ENCODE results near the gene GSTM5.
"Not testable (repeated sequence)": the region's sequence is repeated elsewhere in the genome, so short reads cannot be mapped to it uniquely, and the experiment has no call there.

The GSTM5 gene

DNA sequence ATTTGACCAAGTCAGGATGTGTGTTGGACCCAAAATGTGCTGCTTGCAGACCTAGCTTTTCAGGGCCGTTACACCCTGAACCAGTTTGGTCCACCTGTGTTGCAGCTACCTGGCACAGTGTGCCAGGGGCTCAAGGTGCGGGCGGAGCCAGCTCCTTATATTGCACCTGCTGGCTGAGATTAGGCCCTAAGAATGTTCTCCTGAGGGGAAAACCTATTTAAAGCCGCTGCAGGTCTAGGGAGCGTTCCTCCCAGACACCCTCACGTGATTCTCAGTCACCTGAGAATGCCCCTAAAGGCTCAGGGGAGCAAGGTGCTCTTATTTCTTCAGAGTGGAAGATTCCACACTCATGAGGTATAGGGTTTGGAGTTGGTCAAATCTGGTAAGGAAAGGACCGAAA is 16.8 kb downstream of the GSTM5 start:
- TF ChIP-seq, protein P1, sequence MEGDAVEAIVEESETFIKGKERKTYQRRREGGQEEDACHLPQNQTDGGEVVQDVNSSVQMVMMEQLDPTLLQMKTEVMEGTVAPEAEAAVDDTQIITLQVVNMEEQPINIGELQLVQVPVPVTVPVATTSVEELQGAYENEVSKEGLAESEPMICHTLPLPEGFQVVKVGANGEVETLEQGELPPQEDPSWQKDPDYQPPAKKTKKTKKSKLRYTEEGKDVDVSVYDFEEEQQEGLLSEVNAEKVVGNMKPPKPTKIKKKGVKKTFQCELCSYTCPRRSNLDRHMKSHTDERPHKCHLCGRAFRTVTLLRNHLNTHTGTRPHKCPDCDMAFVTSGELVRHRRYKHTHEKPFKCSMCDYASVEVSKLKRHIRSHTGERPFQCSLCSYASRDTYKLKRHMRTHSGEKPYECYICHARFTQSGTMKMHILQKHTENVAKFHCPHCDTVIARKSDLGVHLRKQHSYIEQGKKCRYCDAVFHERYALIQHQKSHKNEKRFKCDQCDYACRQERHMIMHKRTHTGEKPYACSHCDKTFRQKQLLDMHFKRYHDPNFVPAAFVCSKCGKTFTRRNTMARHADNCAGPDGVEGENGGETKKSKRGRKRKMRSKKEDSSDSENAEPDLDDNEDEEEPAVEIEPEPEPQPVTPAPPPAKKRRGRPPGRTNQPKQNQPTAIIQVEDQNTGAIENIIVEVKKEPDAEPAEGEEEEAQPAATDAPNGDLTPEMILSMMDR (IDR thresholded peaks at IDR 0.05; ENCODE audit: low read depth, low read length, missing control alignments) = no peak
- no peak for DNase-seq (ENCODE audit: low read depth)
- no peak overlapping the region for H3K4me3 ChIP-seq (ENCODE audit: low read depth, low read length)

DNA sequence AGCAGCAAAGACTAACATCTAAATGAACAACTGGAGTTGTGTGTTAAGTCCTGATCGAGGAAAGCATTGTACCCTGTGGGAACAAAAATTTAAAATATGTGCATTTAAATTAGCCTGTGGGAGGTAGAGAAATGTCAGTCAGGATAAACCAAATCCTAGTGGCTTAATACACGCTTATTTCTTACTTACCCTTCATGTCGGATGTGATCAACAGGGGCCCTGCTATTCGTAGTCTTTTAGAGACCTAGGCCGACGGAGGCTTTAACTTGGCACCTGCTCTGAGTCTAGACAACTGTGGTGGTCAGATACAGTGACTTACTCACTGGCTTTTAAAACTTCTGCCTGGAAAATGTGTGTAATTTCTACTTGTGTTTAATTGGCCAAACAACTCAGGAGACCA is 18.6 kb downstream of the GSTM5 start:
- no peak for DNase-seq (ENCODE audit: low read depth)
- no peak overlapping the region for H3K4me3 ChIP-seq (ENCODE audit: low read depth, low read length)
- TF ChIP-seq, protein P1 (IDR thresholded peaks at IDR 0.05; ENCODE audit: low read depth, low read length, missing control alignments) = no peak

DNA sequence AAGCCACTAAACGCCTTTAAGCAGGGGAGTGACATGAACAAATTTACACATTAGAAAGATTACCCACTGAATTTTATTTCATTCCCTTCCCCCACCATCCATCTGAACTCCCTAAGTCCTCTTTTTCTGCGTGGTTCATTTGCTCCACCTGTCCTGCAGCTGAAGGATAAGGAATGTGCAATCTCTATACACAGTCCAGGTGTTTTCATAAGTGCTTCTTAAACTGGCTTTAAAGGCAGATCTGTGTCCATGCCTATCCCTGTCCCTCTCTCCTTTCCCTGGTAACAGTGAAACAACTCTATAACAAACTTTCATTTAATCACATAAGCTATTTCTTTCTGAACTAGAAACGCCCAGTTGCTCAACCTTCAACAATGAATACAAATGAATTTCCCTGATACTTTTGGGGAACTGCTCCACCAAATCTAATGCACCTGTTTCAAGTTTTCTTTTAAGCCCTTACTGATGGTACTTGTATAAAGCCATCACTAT is 20.4 kb downstream of the GSTM5 start:
- no peak overlapping the region for H3K4me3 ChIP-seq (ENCODE audit: low read depth, low read length)
- DNase-seq (ENCODE audit: low read depth) = no peak
- TF ChIP-seq, protein P1 (IDR thresholded peaks at IDR 0.05; ENCODE audit: low read depth, low read length, missing control alignments) = no peak

DNA sequence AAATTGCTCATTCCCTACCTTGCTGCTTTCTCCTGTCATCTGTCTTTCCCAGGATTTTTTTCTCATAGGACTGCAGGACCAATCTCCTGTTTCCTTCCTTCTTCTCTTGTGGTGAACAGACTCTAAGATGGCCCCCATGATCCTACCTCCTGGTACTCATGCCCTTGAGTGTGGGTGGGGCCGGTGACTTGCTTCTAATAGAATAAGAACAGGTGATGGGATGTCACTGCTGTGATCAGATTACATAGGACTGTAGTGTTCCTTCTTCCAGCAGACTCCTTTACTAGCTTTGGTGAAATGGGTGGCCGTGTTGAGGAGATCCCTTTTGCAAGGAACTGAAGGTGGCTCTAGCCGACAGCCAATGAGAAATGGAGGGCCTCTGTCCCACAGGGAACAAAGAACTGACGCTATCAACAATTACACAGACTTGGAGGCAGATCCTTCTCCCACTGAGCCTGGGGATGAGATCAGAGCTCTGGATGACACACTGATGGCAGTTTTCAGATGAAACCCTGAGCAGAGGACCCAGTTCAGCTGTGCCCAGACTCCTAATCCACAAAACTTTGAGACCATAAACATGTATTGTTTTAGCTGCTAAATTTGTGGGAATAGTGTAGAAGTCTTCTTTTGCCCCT is 21.3 kb downstream of the GSTM5 start:
- H3K4me3 ChIP-seq (ENCODE audit: low read depth, low read length) = no peak overlapping the region
- TF ChIP-seq, protein P1 (IDR thresholded peaks at IDR 0.05; ENCODE audit: low read depth, low read length, missing control alignments) = no peak
- no peak for DNase-seq (ENCODE audit: low read depth)

DNA sequence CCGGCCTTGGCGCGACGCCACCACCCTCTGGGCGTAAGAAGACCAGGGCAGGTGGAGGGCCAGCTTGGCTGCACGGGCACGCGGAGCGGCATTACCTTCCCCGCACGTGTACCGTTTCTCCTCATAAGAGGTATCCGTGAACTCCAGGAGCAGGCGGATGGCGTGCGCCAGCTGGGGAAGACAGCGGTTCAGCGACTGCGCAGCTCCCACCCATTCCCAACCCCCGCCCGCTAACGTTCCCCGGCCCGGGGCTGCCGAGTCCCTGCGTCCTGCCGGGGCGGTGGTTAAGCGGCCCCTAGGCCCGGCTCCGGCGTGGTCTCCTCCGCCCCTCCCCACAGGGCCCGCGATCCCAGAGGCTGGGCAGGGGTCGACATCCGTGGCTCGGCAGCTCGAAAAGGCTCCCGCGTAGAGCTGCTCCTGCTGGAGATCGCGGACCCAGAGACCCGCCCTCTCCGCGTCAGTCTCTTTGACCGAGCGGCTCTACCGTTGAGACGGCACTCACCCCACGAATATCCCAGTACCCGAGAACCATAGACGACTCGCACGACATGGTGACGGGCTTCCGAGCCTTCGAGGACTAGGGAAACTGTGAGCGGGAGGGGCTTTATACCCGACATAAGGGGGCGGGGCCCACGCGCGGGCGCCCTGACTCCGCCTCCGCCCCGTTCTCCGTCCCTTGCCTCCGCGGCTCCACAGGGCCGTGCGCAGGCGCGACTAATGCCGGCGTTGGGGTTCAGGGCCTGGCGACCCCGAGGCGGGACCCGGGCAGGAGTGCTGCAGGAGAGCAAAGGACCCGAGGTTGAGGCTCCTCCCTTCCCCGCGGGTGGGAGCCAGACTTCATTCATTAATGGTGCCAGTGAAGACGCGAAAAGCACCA is 27.9 kb downstream of the GSTM5 start:
- peak overlapping the region; percentile 56 for H3K4me3 ChIP-seq (ENCODE audit: low read depth, low read length)
- peak; percentile 7 for DNase-seq (ENCODE audit: low read depth)
- TF ChIP-seq, protein P1 (IDR thresholded peaks at IDR 0.05; ENCODE audit: low read depth, low read length, missing control alignments) = no peak

DNA sequence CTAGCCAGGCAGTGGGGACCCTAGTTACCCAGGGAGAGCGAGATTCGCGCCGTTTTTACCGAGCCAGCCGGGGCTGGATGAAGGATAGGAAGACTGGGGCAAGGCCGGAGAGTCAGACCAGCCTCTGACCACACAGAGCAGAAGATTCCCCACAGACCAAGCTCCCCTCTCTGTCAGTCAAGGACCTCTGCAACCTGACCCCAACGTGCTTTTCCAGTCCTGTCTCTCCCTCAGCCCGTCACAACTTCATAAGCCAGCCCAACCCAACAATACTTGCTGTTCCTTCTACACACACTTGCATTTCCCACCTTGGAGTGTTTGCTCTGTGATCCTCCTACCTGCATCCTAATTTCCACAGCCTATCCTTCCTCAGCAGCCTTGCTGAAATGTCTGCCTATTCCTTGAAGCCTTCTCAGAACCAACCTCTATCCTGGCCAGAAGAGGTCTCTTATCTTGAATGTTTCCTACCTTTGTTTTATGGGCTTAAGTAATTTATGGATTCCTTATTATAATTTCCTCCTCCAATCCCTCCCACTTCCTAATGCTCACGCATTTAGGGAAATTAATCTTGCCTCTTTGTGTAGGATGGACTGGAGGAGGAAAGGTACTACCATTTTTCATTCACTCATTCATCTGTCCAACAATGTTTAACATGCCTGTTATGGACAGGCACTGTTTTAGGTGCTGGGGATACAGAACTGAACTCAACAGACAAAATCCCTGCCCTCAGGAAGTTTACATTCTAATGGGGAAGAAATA is 28.7 kb downstream of the GSTM5 start, which contains the start of gene GSTM3:
TSS of gene GSTM3 (minus strand) at position 424 of the 759 bp plus-strand sequence. CDS start 751 bp downstream, outside the sequence.
- DNase-seq (ENCODE audit: low read depth) = no peak
- peak within 1 kb of the TSS; percentile 56 for H3K4me3 ChIP-seq (ENCODE audit: low read depth, low read length)
- TF ChIP-seq, protein P1 (IDR thresholded peaks at IDR 0.05; ENCODE audit: low read depth, low read length, missing control alignments) = no peak

DNA sequence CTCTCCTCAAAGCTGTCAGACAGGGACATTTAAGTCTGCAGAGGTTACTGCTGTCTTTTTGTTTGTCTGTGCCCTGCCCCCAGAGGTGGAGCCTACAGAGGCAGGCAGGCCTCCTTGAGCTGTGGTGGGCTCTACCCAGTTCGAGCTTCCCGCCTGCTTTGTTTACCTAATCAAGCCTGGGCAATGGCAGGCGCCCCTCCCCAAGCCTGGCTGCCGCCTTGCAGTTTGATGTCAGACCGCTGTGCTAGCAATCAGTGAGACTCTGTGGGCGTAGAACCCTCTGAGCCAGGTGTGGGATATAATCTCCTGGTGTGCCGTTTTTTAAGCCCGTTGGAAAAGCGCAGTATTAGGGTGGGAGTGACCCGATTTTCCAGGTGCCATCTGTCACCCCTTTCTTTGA is 36.3 kb downstream of the GSTM5 start:
- H3K4me3 ChIP-seq (ENCODE audit: low read depth, low read length); DNase-seq (ENCODE audit: low read depth): not testable (repeated sequence)

All from GM12864 (cell line).